ENCODE results near the gene SCRN2.

Gene SCRN2

GRCh38 chr17:47879776-47880454, 38.8 kb upstream of the SCRN2 start:
- Histone ChIP-seq H3K4me3 (ENCODE audit: severe bottlenecking) (no peak overlapping the region), H3K27ac (ENCODE audit: poor library complexity, severe bottlenecking) (no peak overlapping the region), H3K27me3 (ENCODE audit: insufficient read depth, poor library complexity, severe bottlenecking) (no peaks in the 10 kb centered on the region), H3K36me3 (ENCODE audit: low read depth) (no peaks in the 10 kb centered on the region), H3K9me3 (ENCODE audit: severe bottlenecking) (no peaks in the 10 kb centered on the region), H3K4me1 (ENCODE audit: insufficient read depth, poor library complexity, severe bottlenecking) (peaks cover under 1% of the 10 kb centered on the region)
- DNase-seq (ENCODE audit: low spot score) (no peak), ATAC-seq (ENCODE audit: low read depth) (no peak)
- TF ChIP-seq, protein P1, sequence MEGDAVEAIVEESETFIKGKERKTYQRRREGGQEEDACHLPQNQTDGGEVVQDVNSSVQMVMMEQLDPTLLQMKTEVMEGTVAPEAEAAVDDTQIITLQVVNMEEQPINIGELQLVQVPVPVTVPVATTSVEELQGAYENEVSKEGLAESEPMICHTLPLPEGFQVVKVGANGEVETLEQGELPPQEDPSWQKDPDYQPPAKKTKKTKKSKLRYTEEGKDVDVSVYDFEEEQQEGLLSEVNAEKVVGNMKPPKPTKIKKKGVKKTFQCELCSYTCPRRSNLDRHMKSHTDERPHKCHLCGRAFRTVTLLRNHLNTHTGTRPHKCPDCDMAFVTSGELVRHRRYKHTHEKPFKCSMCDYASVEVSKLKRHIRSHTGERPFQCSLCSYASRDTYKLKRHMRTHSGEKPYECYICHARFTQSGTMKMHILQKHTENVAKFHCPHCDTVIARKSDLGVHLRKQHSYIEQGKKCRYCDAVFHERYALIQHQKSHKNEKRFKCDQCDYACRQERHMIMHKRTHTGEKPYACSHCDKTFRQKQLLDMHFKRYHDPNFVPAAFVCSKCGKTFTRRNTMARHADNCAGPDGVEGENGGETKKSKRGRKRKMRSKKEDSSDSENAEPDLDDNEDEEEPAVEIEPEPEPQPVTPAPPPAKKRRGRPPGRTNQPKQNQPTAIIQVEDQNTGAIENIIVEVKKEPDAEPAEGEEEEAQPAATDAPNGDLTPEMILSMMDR (IDR thresholded peaks at IDR 0.05; ENCODE audit: poor library complexity, severe bottlenecking), result no peak

- DNase-seq (ENCODE audit: low spot score), result no peak
- H3K36me3 ChIP-seq (ENCODE audit: low read depth), result no peaks in the 10 kb centered on the region
- no peaks in the 10 kb centered on the region for H3K4me1 ChIP-seq (ENCODE audit: insufficient read depth, poor library complexity, severe bottlenecking)
- no peaks in the 10 kb centered on the region for H3K27me3 ChIP-seq (ENCODE audit: insufficient read depth, poor library complexity, severe bottlenecking)
- no peak overlapping the region for H3K4me3 ChIP-seq (ENCODE audit: severe bottlenecking)
- H3K27ac ChIP-seq (ENCODE audit: poor library complexity, severe bottlenecking), result no peak overlapping the region
- TF ChIP-seq, protein P1 (IDR thresholded peaks at IDR 0.05; ENCODE audit: poor library complexity, severe bottlenecking), result no peak
- no peaks in the 10 kb centered on the region for H3K9me3 ChIP-seq (ENCODE audit: severe bottlenecking)
- ATAC-seq (ENCODE audit: low read depth), result no peak
Observed at GRCh38 chr17:47879028-47879585, 38.0 kb upstream of the SCRN2 start.

DNA sequence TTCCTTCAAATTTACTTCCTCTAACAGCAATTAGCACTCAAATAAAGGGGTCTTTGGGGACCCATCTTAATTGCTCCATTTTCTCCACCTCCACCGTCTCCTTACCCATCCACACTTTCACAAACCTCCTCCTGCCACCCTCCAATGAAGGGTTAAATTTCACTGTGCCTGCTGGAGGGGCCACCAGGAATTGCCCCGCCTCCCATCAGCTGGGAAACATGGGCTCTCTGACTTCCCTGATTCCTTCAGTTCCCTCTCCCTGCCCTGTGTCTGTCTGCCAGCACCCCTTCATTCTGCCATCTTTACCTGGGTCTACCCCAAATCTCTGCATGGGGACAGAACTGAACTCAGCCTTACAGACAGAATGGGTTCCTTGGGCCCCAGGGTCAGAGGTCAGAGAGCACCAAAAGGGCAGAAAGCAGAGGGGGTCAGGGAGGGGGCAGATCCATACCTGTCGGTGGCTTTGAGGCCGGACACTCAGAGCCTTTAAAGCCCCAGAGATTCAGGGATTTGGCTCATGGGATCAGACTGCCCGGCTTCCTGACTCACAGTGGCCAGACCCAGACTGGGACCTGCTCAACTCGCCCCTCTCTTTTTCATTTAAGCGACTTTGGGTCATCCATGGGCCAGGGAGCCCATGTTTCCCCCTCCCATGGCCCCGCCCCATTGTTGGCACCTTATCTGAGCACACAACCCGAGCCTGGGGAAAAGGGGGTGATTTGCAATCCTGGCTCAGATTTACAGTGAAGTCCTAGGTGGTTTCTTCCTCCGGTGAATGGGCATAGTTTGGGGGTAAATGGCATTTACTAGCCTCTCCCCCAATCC, 37.3 kb upstream of the SCRN2 start:
- no peaks in the 10 kb centered on the region for H3K27me3 ChIP-seq (ENCODE audit: insufficient read depth, poor library complexity, severe bottlenecking)
- no peak for DNase-seq (ENCODE audit: low spot score)
- H3K4me3 ChIP-seq (ENCODE audit: severe bottlenecking), result no peak overlapping the region
- H3K36me3 ChIP-seq (ENCODE audit: low read depth), result no peaks in the 10 kb centered on the region
- H3K27ac ChIP-seq (ENCODE audit: poor library complexity, severe bottlenecking), result no peak overlapping the region
- TF ChIP-seq, protein P1 (IDR thresholded peaks at IDR 0.05; ENCODE audit: poor library complexity, severe bottlenecking), result no peak
- no peaks in the 10 kb centered on the region for H3K9me3 ChIP-seq (ENCODE audit: severe bottlenecking)
- H3K4me1 ChIP-seq (ENCODE audit: insufficient read depth, poor library complexity, severe bottlenecking), result no peaks in the 10 kb centered on the region
- ATAC-seq (ENCODE audit: low read depth), result no peak

- ATAC-seq (ENCODE audit: low read depth) (no peak), DNase-seq (ENCODE audit: low spot score) (no peak)
- TF ChIP-seq, protein P1 (IDR thresholded peaks at IDR 0.05; ENCODE audit: poor library complexity, severe bottlenecking), result no peak
- H3K27me3 ChIP-seq (ENCODE audit: insufficient read depth, poor library complexity, severe bottlenecking), result no peaks in the 10 kb centered on the region
- no peaks in the 10 kb centered on the region for H3K4me1 ChIP-seq (ENCODE audit: insufficient read depth, poor library complexity, severe bottlenecking)
- no peaks in the 10 kb centered on the region for H3K36me3 ChIP-seq (ENCODE audit: low read depth)
- no peaks in the 10 kb centered on the region for H3K9me3 ChIP-seq (ENCODE audit: severe bottlenecking)
- no peak overlapping the region for H3K4me3 ChIP-seq (ENCODE audit: severe bottlenecking)
- no peak overlapping the region for H3K27ac ChIP-seq (ENCODE audit: poor library complexity, severe bottlenecking)
Observed at GRCh38 chr17:47877368-47878034, 36.4 kb upstream of the SCRN2 start.
